Activated CD4-positive, alpha-beta T cell treated with anti-CD3 and anti-CD28 coated beads, Interleukin-2, amount 10 ng/mL, durations not matched to agents 7 days and 5 days (primary cell): ENCODE results near the gene C4BPB. TPM values are rescaled to one million over a fixed set of nuclear protein-coding genes. Genes with fewer than 3 reads are reported as not detected.

Source experiments
- CTCF ChIA-PET: fragments of 350-600 bp; sonication (Branson Sonifier 250); formaldehyde crosslinking; loops from one replicate; lab custom pipeline; 2021; ENCODE audit warnings: antibody characterized with exemption; lab: Charles Lee
- POLR2A ChIA-PET: fragments of 350-600 bp; sonication (Branson Sonifier 250); formaldehyde crosslinking; loops from one replicate; lab custom pipeline; 2021; ENCODE audit warnings: antibody characterized with exemption; lab: Charles Lee
- DNase-seq: peaks from one replicate; pipeline ENCODE4 v3.0.0-alpha.2; 2020
- H3K27ac Mint-ChIP-seq: one replicate; pipeline ENCODE4 v1.8.0; 2021; ENCODE audit warnings: mild to moderate bottlenecking, moderate library complexity, mixed read lengths
- H3K27me3 Mint-ChIP-seq: one replicate; pipeline ENCODE4 v1.8.0; 2021; ENCODE audit warnings: mixed read lengths
- H3K36me3 Mint-ChIP-seq: one replicate; pipeline ENCODE4 v1.8.0; 2021; ENCODE audit warnings: low read depth, mixed read lengths
- H3K4me1 Mint-ChIP-seq: one replicate; pipeline ENCODE4 v1.8.0; 2021; ENCODE audit warnings: mixed read lengths
- H3K4me3 Mint-ChIP-seq: one replicate; pipeline ENCODE4 v1.8.0; 2021; ENCODE audit warnings: mild to moderate bottlenecking, moderate library complexity, mixed read lengths
- H3K9me3 Mint-ChIP-seq: one replicate; pipeline ENCODE4 v1.8.0; 2021; ENCODE audit warnings: mixed read lengths
- total RNA-seq, 2 experiments: library from RNA; stranded (reverse); gene quantifications; one replicate each; pipeline ENCODE4 v1.2.3, GENCODE V29; 2021

Gene C4BPB
- total RNA-seq, 2 experiments from 2014 or later: 2.1 to 3.1 TPM

DNA sequence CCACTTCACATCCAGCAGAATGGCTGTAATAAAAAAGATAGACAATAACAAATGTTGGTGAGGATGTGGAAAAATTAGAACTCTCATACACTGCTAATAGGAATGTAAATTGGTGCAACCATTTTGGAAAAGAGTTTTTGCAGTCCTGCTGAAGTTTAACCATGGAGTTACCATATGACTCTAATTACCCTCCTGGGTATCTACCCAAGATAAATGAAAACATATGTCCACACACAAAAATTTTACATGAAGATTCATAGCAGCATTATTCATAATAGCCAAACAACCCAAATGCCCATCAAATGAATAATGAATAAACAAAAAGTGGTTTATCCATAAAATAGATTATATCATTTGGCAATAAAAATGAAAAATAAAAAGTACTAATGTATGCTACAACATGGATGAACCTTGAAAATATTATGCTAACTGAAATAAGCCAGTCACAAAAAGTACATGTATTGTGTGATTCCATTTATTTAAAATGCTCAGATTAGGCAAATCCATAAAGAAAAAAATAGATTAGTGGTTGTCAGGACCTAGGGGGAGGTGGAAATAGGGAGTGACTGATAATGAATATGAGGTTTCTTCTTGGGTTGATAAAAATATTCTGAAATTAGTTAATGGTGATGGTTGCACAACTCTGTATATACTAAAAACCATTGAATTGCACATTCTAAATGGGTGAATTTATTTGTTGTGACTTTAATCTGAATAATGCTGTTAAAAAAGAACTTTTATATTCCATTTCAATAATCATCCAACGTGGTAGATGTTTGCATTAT lies 41.8 kb downstream of the C4BPB start:
- Mint-ChIP-seq H3K27ac (no peak overlapping the region), H3K9me3 (peaks cover 27% of the 10 kb centered on the region), H3K36me3 (peaks cover 4% of the 10 kb centered on the region), H3K4me1 (no peaks in the 10 kb centered on the region), H3K4me3 (no peak overlapping the region), H3K27me3 (peaks cover 7% of the 10 kb centered on the region)
- CTCF ChIA-PET: no interaction called here
- POLR2A ChIA-PET: no interaction called here
- DNase-seq: no peak

DNA sequence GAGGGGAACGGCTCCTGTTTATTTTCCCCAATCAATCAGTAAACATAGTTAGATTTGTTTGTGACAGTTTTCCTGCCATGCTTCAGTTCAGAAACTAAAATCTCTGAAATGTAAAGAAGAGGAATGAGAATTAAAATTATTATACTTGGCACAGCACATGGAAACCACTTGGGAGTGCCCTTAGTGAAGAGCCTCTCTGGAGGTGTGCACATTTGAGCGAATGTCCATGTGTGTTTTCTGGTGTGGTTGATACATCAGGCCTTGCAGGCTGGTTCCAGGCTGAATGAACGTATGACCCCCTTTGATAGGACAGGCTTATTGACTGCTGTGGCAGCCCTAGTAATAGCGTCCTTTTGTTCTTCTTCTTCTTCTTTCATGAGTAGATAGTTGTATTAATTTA lies 42.5 kb downstream of the C4BPB start:
- H3K4me3 Mint-ChIP-seq: no peak overlapping the region

DNA sequence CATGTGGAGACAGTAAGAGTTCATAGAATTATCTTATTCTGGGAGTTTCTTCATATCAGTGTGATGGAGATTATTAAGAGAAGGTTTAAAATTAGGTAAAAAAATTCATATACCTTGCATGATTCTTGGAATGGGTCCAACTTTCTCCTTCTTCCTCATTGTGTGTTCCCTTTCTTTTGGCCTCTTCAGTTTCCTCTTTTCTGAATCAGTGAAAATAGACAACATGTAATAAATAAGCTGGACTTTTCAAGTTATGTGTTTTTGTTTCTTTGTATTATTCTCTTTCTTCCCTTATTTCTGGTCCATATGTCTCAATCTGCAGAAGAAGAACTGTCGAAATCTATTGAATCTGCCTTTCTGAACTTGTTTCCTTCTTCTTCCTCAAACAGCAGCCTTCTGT lies 45.9 kb downstream of the C4BPB start:
- Mint-ChIP-seq H3K27me3 (peaks cover 5% of the 10 kb centered on the region), H3K4me3 (no peak overlapping the region), H3K27ac (no peak overlapping the region), H3K9me3 (peaks cover 8% of the 10 kb centered on the region), H3K4me1 (no peaks in the 10 kb centered on the region), H3K36me3 (no peaks in the 10 kb centered on the region)
- ChIA-PET CTCF (interaction anchor here (0.7 kb wide), 1 partner anchor 1546 kb away, joined by 3 read pairs; no protein-coding TSS in a partner anchor), POLR2A (no interaction called here)
- DNase-seq: no peak

More for the DNA sequence above, 42.5 kb downstream of the C4BPB start:
- H3K27me3 Mint-ChIP-seq: peaks cover 7% of the 10 kb centered on the region
- CTCF ChIA-PET: no interaction called here
- peaks cover 27% of the 10 kb centered on the region for H3K9me3 Mint-ChIP-seq
- H3K4me1 Mint-ChIP-seq: no peaks in the 10 kb centered on the region
- POLR2A ChIA-PET: no interaction called here
- H3K36me3 Mint-ChIP-seq: peaks cover 4% of the 10 kb centered on the region
- no peak for DNase-seq
- H3K27ac Mint-ChIP-seq: no peak overlapping the region

DNA sequence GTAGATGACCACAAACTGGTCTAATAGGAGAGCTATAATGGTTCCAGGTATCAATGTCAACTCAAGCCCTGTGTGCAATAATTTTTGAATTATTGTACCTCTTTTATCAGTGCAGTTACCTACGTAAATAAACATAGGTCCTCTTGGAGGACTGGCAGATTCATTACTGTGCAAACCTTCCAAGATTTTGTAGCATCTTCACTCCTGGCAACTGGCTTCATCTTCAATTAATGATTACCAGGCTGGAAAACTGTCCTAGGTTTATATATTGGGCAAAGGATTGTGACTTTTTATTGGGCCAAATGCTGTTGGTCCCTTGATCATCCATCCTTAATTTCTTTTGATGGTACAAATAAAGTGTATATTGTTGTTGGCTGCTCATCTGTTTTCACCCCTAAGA lies 51.0 kb downstream of the C4BPB start:
- no peak overlapping the region for H3K4me3 Mint-ChIP-seq
- DNase-seq: no peak
- H3K27me3 Mint-ChIP-seq: peaks cover 4% of the 10 kb centered on the region
- H3K27ac Mint-ChIP-seq: no peak overlapping the region
- H3K36me3 Mint-ChIP-seq: no peaks in the 10 kb centered on the region
- ChIA-PET POLR2A (no interaction called here), CTCF (no interaction called here)
- H3K9me3 Mint-ChIP-seq: peaks cover 2% of the 10 kb centered on the region
- no peaks in the 10 kb centered on the region for H3K4me1 Mint-ChIP-seq

DNA sequence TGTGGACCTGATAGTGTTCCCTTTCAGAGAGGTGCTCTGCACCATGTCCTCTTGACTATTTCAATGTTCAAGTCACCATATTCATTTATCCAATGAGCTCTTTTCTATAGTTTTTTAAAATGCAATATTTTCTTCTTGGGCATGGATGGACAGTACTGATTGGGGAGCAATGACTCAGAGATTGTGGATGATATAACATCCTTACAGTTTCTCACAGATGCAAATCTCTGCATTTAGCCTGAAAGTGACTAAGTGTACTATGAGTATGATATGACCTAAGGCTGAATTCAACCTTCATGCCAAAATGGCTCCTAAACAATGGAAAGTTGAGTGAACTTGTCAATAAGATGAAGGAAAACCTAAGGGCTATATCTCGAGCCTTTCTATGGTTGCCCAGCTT lies 51.9 kb downstream of the C4BPB start:
- H3K36me3 Mint-ChIP-seq: no peaks in the 10 kb centered on the region
- DNase-seq: no peak
- ChIA-PET CTCF (no interaction called here), POLR2A (no interaction called here)
- H3K4me1 Mint-ChIP-seq: no peaks in the 10 kb centered on the region
- peaks cover 4% of the 10 kb centered on the region for H3K27me3 Mint-ChIP-seq
- H3K27ac Mint-ChIP-seq: no peak overlapping the region
- peaks cover 2% of the 10 kb centered on the region for H3K9me3 Mint-ChIP-seq
- H3K4me3 Mint-ChIP-seq: no peak overlapping the region

DNA sequence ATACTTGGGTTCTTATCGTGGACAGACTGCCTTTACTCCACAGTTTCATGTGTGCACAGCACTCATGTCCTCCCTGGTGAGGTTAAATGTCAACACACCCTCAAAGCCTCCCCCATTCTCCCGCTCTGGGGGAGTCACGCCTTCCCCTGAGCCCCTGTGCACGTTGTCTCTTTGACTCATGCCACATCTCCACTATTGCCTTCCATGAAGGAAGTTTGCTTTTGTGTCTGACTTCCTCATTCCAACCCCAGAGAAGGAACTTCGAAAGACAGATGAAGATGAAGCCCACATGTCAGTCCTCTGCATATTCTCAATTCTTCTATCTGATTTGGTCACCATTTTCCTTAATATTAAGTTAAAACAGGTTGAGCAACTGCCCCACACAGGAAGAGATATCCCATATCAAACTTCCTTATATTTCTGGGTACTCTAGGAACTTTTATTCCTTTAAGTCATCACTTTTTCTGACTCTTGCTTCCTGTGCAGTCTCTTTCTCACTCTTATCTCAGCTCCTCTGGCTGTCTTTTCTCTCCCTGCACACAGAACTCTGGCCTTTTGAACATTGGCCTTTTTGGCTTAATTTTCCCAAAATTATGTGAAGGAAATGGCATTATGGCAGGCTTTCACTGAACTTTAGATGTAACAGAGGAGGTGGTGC lies 56.9 kb downstream of the C4BPB start:
- Mint-ChIP-seq H3K4me3 (no peak overlapping the region), H3K36me3 (no peaks in the 10 kb centered on the region), H3K27me3 (peaks cover 4% of the 10 kb centered on the region), H3K9me3 (peaks cover 4% of the 10 kb centered on the region), H3K27ac (no peak overlapping the region), H3K4me1 (no peaks in the 10 kb centered on the region)
- ChIA-PET POLR2A (no interaction called here), CTCF (no interaction called here)
- DNase-seq: no peak

Other genes with a start within 250 kb of the C4BPB start
- not detected for gene IL20, start 223.2 kb upstream of the C4BPB start, total RNA-seq
- not detected for gene IL24, start 191.4 kb upstream of the C4BPB start, total RNA-seq
- gene FCMR, start 166.9 kb upstream of the C4BPB start, total RNA-seq: 100 to 1,000 TPM; 151 to 157 TPM
- gene PIGR, start 142.4 kb upstream of the C4BPB start, total RNA-seq: not detected
- not detected for gene FCAMR, start 118.4 kb upstream of the C4BPB start, total RNA-seq
- gene C1orf116, start 56.1 kb upstream of the C4BPB start, total RNA-seq: not detected
- gene YOD1, start 37.7 kb upstream of the C4BPB start, total RNA-seq: 1 to 10 TPM; 7.3 TPM
- gene PFKFB2, start 35.6 kb upstream of the C4BPB start, total RNA-seq: 1 to 10 TPM; 2.1 to 2.5 TPM
- not detected for gene C4BPA, start 15.4 kb downstream of the C4BPB start, total RNA-seq
- 100 to 1,000 TPM in 1 of 2 experiments, 10 to 100 TPM in 1; 92.0 to 117 TPM for gene CD55, start 232.8 kb downstream of the C4BPB start, total RNA-seq